ENCODE data around the gene CHCHD4.

- TF ChIP-seq CTCF (IDR thresholded peaks at IDR 0.05): no peak
- no peak for TF ChIP-seq POLR2AphosphoS5 (IDR thresholded peaks at IDR 0.05)
- no peak for TF ChIP-seq POLR2A (IDR thresholded peaks at IDR 0.05; ENCODE audit: low read depth)
- no peak for TF ChIP-seq EP300 (IDR thresholded peaks at IDR 0.05)
These were observed 6.0 kb upstream of the CHCHD4 start for GRCh38 chr3:14130707-14131106.
